ENCODE measurements around the gene CYP1A2. TPM values are rescaled to one million over a fixed set of nuclear protein-coding genes. Genes with fewer than 3 reads are reported as not detected.

The CYP1A2 gene
- total RNA-seq, 3 donors from 2014 or later = not detected

DNA sequence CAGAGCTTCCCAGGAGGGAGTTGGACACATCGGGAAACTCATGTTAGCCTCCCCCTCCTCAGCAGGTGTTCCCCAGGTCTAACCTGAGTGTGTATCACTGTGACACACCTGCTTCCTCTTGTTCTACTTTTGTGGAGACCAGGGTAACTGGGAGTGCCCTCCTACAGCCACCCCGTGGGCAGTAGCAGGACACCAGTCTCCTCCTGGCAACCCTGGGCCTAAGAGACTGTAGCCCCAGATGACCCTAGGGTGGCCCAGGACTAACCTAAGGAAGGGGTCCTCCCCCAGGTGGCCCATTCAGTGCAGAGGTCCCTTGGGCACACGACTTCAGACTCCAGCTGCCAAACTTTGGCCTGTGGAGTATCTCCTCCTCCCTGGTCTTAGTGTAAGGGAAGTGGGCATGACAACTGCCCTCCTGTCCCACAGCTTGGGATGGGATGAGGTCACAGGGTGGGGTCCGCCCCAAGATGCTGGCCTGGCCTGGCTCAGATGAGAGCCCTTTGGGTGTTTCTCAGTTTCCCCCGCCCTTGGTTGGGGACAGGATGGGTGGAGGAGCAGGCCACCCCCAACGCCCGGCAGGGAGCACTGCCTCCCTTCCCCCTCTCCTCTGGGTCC lies 38.0 kb downstream of the CYP1A2 start:
- H3K4me3 ChIP-seq = no peak overlapping the region
- TF ChIP-seq POLR2A (IDR thresholded peaks at IDR 0.05) (no peak), POLR2AphosphoS5 (IDR thresholded peaks at IDR 0.05) (no peak)
- TF ChIP-seq, protein P1, sequence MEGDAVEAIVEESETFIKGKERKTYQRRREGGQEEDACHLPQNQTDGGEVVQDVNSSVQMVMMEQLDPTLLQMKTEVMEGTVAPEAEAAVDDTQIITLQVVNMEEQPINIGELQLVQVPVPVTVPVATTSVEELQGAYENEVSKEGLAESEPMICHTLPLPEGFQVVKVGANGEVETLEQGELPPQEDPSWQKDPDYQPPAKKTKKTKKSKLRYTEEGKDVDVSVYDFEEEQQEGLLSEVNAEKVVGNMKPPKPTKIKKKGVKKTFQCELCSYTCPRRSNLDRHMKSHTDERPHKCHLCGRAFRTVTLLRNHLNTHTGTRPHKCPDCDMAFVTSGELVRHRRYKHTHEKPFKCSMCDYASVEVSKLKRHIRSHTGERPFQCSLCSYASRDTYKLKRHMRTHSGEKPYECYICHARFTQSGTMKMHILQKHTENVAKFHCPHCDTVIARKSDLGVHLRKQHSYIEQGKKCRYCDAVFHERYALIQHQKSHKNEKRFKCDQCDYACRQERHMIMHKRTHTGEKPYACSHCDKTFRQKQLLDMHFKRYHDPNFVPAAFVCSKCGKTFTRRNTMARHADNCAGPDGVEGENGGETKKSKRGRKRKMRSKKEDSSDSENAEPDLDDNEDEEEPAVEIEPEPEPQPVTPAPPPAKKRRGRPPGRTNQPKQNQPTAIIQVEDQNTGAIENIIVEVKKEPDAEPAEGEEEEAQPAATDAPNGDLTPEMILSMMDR (IDR thresholded peaks at IDR 0.05) = no peak
- no peak for DNase-seq (ENCODE audit: low spot score in 2 of 2)
- no peaks in the 10 kb centered on the region for H3K36me3 ChIP-seq
- H3K4me1 ChIP-seq = peaks cover 30 to 45% of the 10 kb centered on the region in 2 donors
- H3K27ac ChIP-seq = peak overlapping the region; percentile 60 to 84
- H3K27me3 ChIP-seq = no peaks in the 10 kb centered on the region
- no peaks in the 10 kb centered on the region for H3K9me3 ChIP-seq
- intact Hi-C loops (cut with DNase I; ENCODE audit: low total_unique reads) = no loop called here

DNA sequence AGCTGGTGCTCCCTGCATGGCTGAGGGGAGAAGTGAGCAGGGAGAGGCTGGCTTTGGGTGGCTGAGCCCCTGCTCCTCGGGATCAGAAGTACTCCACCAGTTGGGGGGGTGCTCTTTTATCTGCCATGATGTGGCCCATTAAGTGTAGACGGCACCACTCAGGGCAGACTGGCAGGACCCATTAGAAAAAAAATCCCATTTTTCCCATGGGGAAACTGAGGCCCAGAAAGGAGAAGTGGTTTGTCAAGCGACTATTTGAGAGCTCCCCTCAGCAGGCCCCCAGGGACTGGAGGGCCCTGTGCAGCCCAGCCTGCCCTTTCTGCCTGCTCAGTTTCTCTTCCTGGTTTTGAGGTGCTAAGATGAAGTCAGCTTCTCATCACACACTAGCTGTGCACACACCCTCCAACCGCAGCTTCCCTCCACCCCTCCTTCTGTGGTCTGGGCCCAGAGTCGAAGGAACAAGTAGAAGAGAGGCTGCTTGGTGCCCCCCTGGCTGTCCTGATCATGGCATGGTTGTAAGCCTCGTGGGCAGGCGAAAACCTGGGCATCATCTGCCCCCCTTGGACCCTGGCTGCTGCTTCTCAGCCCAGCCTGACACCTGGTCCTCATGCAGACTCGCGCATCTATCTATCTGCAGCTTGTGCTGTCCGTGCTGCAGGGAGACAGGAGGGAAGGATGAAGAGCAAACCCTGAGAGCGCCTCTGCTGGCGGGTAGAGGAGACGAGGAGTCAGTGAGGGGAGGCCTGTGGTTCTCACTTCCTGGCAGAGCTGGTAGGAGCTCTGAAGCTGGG lies 38.8 kb downstream of the CYP1A2 start:
- DNase-seq (ENCODE audit: low spot score in 2 of 2) = peak in 1 of 2 donors; percentile 62
- TF ChIP-seq POLR2A (IDR thresholded peaks at IDR 0.05) (no peak), POLR2AphosphoS5 (IDR thresholded peaks at IDR 0.05) (no peak)
- TF ChIP-seq, protein P1 (IDR thresholded peaks at IDR 0.05) = no peak
- H3K27ac ChIP-seq = peak overlapping the region; percentile 60 to 84
- H3K4me1 ChIP-seq = peaks cover 30 to 45% of the 10 kb centered on the region in 2 donors
- H3K27me3 ChIP-seq = no peaks in the 10 kb centered on the region
- intact Hi-C loops (cut with DNase I; ENCODE audit: low total_unique reads) = no loop called here
- H3K4me3 ChIP-seq = no peak overlapping the region
- H3K36me3 ChIP-seq = no peaks in the 10 kb centered on the region
- H3K9me3 ChIP-seq = no peaks in the 10 kb centered on the region

DNA sequence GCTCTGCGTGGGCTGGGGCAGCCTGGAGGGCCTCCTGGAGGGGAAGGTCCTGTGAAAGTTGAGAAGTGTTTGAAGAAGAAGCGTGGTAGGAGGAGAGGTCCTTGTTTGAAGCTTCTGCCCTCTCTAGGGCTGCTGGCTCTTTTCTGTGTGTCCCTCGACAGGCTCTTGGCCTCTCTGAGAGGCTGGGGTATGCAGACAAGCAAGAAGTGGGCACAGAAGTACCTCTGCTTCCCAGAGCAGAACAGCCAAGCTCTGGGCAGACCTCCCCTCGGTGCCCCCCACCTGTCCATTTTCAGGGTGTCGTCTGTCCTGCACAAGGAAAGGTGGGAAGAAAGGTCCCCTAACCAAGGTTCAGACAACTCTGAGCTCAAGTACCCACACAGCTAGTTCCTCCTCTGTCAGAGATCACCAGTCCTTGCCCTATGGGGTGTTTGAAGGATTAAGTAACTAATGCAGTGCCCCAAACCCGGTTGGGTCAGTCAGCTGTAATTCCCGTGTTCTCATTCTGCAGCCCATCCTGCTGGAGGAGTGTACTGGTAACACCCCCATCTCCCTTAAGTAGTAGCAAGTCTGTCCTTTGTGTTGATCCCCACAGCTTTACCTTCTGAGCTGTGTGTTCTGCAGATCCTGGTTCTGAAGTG lies 39.5 kb downstream of the CYP1A2 start:
- no peaks in the 10 kb centered on the region for H3K27me3 ChIP-seq
- H3K9me3 ChIP-seq = no peaks in the 10 kb centered on the region
- DNase-seq (ENCODE audit: low spot score in 2 of 2) = no peak
- intact Hi-C loops (cut with DNase I; ENCODE audit: low total_unique reads) = no loop called here
- TF ChIP-seq POLR2AphosphoS5 (IDR thresholded peaks at IDR 0.05) = no peak
- TF ChIP-seq, protein P1 (IDR thresholded peaks at IDR 0.05) = no peak
- TF ChIP-seq POLR2A (IDR thresholded peaks at IDR 0.05) = no peak
- H3K27ac ChIP-seq = peak overlapping the region; percentile 60 to 84
- H3K36me3 ChIP-seq = no peaks in the 10 kb centered on the region
- H3K4me1 ChIP-seq = peaks cover 27 to 42% of the 10 kb centered on the region in 2 donors
- H3K4me3 ChIP-seq = no peak overlapping the region

DNA sequence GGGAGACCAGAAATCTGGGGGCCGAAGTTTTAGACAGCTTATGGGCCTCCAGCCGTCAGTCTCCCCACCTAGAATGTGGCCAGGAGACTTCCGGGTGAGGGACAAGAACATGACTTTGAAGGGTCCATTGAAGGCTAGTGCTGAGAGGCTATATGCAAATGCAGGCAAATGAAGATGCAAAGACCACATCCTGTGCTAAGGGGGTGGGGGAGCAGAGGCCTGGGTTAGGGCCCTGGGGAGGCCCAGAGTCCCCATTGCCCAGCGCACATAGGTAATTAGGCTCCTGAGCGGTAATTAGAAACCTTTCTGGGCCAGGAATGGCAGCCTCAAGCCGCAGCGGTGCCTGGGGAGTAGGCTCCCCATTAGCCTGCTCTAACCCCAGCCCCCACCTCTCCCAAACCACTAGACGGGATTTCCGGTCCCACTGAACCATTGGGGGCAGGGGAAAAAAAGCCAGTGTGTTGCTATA lies 40.1 kb downstream of the CYP1A2 start:
- Histone ChIP-seq H3K27ac (peak overlapping the region; percentile 60 to 84), H3K36me3 (no peaks in the 10 kb centered on the region), H3K4me1 (peaks cover 23 to 36% of the 10 kb centered on the region in 2 donors), H3K9me3 (no peaks in the 10 kb centered on the region), H3K4me3 (peak overlapping the region in 1 of 3 donors; percentile 25), H3K27me3 (no peaks in the 10 kb centered on the region)
- TF ChIP-seq POLR2AphosphoS5 (IDR thresholded peaks at IDR 0.05) = no peak
- TF ChIP-seq POLR2A (IDR thresholded peaks at IDR 0.05) = no peak
- TF ChIP-seq, protein P1 (IDR thresholded peaks at IDR 0.05) = no peak
- no peak for DNase-seq (ENCODE audit: low spot score in 2 of 2)
- intact Hi-C loops (cut with DNase I; ENCODE audit: low total_unique reads) = loop anchor here (1.0 kb wide), 1 partner anchor 35 kb away; no protein-coding TSS in a partner anchor
